Left cardiac atrium (tissue), 4 donors: ENCODE data around the gene EMC10. TPM values are rescaled to one million over a fixed set of nuclear protein-coding genes. Genes with fewer than 3 reads are reported as not detected.

Experiments
- ATAC-seq, 2 donors: fragments of 200-7000 bp; cut with Tn5 transposase; one replicate each; pipeline ENCODE4 v1.9.1; 2020; ENCODE audit warnings: mild to moderate bottlenecking in 2 of 2, moderate library complexity in 2 of 2
- DNase-seq: peaks from one replicate; pipeline ENCODE4 v3.0.0-alpha.2; 2020
- intact Hi-C, 2 donors: fragments of 100-400 bp; cut with DNase I; formaldehyde crosslinking; loops; one replicate each; pipeline versions ENCODE4 v1.14.1 to v1.15.1; 2022 to 2023
- total RNA-seq, 2 donors: library from RNA; stranded (reverse); fragmentation: NEBNext Ultra II Directional; extraction: Animal tissue kit (Norgen Biotek cat#: 25700); gene quantifications; one replicate each; pipeline ENCODE4 v1.2.1, GENCODE V29; 2021
- donor health status: DM: no; HTN: yes; CAD: no.
- donor health status: DM: no; HTN: yes; CAD: no; lungs with severe emphysema.
- donor health status: DM: yes; HTN: yes; CAD: no.
- donor health status: Dilated cardiomyopathy.

Gene EMC10
- total RNA-seq, 2 donors from 2014 or later = 82.3 to 96.9 TPM

DNA sequence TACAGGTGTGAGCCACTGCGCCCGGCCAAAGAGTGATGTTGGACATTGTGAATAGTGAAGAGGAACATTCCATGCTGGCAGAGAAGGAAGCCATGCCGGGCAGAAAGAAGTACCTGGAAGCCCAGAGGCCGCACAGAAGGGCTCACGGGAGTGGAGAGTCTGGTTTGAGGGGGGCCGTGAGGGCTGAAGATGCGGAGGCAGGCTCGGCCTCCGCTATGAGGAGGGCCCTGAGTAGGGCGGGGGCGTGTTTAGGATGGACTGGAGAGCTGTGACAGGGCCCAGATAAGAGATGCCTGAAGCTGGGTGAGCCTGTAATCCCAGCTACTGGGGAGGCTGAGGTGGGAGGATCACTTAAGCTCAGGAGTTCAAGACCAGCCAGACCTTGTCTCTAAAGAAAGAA, 33.1 kb downstream of the EMC10 start:
- intact Hi-C loops = no loop called here
- ATAC-seq = no peak
- no peak for DNase-seq

GRCh38 chr19:50510121-50510670, 33.9 kb downstream of the EMC10 start:
- ATAC-seq (no peak), DNase-seq (no peak)
- intact Hi-C loops = no loop called here

DNA sequence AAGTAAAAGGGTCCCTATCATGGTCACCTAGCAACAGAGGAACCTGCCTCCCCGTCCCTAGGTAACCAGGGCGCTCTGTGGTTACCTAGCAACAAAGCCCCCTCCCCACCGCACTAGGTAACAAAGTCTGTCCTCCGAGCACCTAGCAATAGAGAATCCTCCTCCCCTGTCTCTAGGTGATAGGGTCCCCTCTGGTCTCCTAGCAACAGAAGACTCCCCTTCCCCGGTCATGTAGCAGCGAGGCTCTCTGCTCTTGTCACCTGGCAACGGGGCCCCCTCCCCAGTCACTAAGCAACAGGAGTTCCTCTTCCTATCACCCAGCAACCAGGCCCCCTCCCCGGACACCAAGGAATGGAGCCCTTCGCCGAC, 34.4 kb downstream of the EMC10 start:
- DNase-seq (no peak), ATAC-seq (peak in 1 of 2 donors; percentile 0)
- intact Hi-C loops = no loop called here

DNA sequence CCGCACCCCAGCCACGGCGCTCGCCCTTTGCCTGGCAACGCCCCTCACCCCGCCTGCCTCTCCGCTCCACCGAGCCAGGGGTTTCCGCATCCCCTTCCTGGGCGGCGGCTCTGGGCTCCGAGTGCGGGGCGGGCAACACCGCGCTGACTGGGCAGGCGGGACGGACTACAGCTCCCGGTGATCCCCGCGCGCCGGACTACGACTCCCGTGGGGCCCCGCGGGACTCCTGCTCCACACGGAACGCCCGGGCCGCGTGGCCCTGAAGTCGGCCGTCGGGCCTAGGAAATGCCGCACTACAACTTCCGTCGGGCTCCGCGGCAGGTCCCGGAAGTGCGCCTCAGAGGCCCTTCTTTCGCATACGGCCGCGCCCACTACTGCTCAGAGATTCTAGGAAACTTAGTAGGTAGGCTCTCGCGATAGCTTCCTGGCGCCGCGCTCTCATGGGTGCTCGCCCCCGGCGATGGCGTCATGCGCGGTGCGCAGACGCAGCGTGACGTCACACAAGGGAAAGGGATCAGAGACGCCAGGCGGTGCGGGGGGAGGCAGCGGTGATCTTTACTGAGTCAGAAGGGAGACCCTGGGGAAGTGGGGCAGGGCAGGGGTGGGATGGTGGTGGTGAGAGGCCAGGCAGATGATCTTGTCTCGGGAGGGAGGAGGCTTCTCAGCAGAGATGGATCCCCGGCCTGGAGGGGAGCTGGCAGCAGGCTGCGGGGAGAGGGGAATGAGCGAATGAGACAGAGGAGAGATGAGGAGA, 34.9 kb downstream of the EMC10 start, which contains the start of gene JOSD2:
Gene JOSD2, minus strand, starts transcription at position 123 of the 754 bp plus-strand sequence. CDS start 760 bp downstream, outside the sequence.
- peak; percentile 94 to 95 for ATAC-seq
- intact Hi-C loops = no loop called here
- peak; percentile 100 for DNase-seq

DNA sequence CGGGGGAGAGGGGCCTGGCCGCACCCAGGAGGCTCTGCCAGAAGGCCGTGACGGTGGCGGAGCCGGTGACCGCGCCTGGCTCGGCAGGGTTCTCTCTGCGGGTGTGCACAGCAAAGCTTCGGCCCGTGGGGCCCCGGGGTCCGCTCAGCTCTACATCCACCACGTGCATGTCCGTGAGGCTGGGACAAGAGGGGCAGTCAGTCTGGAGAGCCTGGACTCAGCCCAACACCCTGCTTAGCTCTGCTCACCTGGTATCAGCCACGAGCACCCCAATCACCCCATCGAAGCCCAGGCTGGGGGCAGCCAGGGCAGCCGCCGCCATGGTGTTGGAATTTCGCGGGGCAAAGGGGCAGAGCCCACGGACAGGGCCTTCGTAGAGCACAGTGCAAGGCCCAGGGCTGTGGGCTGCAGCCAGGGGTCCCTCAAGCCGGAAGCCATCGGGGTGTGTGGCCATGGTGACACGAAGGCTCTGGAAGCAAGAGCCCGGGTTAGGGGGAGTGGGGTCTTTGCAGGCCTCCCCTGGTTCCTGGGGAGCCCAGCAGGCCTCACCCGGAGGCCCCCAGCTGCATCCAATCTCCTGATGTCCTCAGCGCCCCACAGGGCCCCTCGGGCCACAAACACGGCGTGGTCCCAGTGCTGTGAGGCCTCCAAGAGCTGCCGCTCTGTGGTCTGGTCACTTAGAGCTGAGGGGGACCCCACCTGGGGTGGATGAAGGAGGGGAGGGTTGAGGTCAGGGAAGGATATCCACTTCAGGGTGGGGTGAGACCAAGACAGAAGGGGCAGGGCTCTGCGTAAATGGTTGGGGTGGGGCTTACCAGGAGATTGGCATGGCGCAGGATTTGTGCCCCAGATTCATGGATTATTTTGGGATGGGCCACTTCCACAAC, 36.0 kb downstream of the EMC10 start:
- ATAC-seq = no peak
- intact Hi-C loops = no loop called here
- DNase-seq = no peak

GRCh38 chr19:50512999-50513745, 36.9 kb downstream of the EMC10 start:
- DNase-seq (no peak), ATAC-seq (no peak)
- intact Hi-C loops = no loop called here

- ATAC-seq = no peak
- intact Hi-C loops = no loop called here
- no peak for DNase-seq
Observed at GRCh38 chr19:50513746-50514345, 37.5 kb downstream of the EMC10 start, which contains the start of gene ASPDH. ASPDH (minus strand) TSS chr19:50513913; CDS start chr19:50513823, 90 bp downstream.

GRCh38 chr19:50514346-50515167, 38.2 kb downstream of the EMC10 start:
- ATAC-seq (no peak), DNase-seq (no peak)
- intact Hi-C loops = no loop called here

GRCh38 chr19:50515168-50515561, 38.9 kb downstream of the EMC10 start:
- no peak for DNase-seq
- intact Hi-C loops = no loop called here
- no peak for ATAC-seq

DNA sequence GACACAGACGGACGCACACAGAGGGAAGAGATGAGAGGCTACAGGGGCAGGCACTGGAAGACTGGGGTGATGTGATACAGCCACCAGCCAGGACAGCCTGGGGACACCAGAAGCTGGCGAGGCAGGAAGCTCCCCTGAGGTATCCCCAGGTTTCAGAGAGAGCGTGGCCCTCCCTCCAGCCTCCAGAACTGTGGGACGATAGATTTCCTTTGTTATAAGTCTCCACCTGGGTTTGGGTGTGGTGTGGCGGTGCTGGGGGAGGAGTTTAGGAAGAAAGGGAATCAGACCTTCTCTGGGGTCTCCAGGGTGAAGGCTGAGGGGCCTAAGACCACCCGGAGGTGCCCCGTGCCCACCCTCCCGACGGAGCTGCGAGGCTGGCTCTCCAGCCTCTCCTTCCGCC, 40.1 kb downstream of the EMC10 start:
- intact Hi-C loops = no loop called here
- DNase-seq = no peak

DNA sequence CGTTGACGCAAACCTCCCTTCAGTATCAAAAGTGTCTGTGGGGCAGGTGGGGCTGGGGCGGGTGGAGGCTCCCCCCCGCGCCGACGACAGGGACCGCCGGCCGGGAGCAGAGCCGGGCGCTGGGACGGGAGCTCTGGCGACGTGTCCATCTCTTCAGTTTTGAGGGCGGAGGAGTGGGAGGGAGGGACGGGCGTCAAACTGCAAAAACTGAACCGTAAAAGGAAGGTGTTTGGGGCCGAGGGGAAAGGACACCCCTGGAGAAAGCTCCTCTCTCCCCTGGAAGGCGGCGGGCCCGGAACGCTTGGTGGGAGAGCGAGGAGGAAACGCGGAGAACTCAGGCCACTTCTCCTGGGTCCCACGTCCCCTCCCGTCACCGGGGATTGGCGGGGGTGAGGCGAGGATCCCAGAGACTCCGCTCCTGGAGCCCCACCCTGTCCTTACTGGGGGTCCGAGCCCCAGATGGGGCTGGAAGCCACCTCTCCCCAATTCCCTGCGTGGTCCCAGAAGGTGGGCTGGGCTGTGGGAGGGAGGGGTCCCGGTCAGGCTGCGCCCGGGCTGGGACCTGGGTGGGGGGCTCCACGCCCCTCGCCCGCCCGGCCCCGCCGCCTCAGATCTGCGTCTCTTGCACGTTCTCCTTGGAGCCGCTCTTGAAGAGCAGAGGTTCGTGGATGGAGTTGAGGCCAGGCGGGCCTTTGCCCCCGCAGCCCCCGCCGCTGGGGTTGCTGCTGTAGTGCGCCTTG, 40.8 kb downstream of the EMC10 start:
- intact Hi-C loops = no loop called here

More for the DNA sequence above, 40.1 kb downstream of the EMC10 start:
- no peak for ATAC-seq

GRCh38 chr19:50517704-50518075, 41.4 kb downstream of the EMC10 start:
- DNase-seq (no peak), ATAC-seq (no peak)
- intact Hi-C loops = no loop called here

More for the DNA sequence above, 40.8 kb downstream of the EMC10 start:
- ATAC-seq (no peak), DNase-seq (no peak)

GRCh38 chr19:50518091-50519005, 42.0 kb downstream of the EMC10 start:
- ATAC-seq (no peak), DNase-seq (no peak)
- intact Hi-C loops = no loop called here

DNA sequence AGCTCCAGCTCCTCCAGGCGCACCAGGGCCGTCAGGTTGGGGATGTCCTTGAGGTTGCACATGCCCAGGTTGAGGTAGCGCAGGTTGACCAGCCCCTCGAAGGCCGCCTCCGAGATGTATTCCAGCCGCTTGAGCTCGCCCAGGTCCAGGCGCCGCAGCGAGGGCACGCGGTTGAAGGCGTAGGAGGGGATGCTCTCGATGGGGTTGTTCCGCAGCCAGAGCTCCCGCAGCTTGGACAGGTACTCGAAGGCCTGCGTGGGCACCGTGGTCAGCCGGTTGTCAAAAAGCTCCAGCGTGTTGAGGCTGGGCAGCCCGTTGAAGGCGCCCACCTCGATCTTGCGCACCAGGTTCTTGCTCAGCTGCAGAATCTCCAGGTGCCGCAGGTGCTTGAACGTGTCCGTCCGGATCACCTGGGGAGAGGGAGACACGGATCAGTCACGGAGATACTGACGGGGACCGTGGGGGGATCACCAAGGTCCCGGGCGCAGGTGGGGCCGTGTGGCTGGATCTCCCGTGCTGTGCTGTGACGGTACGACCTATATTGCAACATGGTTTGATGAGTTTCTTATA, 42.8 kb downstream of the EMC10 start:
- ATAC-seq = no peak
- no peak for DNase-seq
- intact Hi-C loops = no loop called here

DNA sequence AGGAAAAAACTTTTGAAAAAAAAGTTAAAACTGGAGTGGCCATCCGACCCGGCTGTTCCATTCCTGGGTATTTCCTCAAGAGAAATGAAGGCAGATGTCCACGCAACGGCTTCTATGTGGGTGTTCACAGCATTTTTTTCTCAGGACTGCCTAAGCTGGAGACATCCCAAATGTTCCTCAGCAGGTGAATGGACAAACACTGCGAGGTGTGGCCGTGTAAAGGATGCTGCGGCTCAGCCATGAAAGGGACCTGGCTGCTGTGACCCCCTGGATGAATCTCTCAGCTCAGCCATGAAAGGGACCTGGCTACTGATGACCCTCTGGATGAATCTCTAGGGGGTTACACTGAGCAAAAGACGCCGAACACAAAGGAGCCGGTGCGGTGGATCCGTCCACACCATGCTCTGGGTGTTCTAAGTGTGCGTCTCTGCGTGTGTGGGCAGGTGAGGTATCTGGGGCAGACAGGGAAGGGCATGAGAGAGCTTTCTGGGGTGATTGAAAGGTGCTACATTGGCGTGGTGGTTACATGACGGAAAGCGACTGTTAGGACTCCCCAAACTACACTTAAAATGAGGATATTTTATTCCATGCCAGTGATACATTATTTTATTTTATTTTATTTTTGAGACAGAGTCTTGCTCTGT, 44.6 kb downstream of the EMC10 start:
- DNase-seq (no peak), ATAC-seq (no peak)
- intact Hi-C loops = no loop called here

- intact Hi-C loops = no loop called here
- ATAC-seq (no peak), DNase-seq (no peak)
Observed at GRCh38 chr19:50522881-50523280, 46.6 kb downstream of the EMC10 start.
